GM21529 (cell line): ENCODE measurements around the gene DIP2A.
A peak's percentile ranks its signal among the peaks of the same experiment; 100 is the strongest.
"Not testable (repeated sequence)": the region's sequence is repeated elsewhere in the genome, so short reads cannot be mapped to it uniquely, and the experiment has no call there.

Experiments
- ATAC-seq: cut with Tn5 transposase; IDR thresholded peaks from one replicate; pipeline ENCODE4 v1.9.1; 2021; ENCODE audit not compliant: unreplicated experiment

DIP2A gene

DNA sequence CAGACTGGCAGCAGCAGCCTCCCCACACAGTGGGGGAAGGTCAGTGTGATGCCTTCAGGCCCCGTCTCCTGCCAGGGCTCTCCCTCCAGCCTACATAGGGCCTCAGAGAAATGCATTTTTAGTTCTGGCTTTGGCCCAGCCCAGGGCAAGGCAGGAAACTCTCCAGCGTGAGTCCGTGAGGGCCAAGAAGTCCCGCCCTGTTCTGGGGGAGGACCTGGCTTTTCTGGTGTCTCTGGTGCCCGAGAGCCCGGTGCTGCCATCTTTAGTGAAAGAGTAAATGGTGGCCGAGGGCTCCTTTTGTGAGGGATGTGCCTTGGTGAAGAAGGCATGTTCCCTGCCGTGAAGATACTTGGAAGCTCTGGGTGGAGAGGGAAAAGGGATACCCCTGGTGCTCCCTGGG, 14.8 kb upstream of the DIP2A start:
- ATAC-seq, result no peak

DNA sequence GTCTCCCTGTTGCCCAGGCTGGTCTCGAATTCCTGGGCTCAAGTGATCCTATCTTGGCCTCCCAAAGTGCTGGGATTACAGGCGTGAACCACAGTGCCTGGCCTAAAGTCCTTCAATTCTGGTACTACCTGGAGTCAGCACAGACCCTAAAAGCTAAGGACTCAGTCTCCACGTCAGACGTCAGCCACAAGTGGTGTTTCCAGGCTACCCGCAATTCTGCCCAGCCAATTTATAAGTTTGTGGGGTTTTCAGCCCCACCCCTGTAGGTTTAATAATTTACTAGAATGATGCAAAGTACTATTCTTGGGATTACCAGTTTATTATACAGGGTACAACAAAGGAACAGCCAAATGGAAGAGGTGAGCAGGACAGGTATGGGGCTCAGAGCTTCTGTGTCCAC, 10.6 kb upstream of the DIP2A start:
- no peak for ATAC-seq

DNA sequence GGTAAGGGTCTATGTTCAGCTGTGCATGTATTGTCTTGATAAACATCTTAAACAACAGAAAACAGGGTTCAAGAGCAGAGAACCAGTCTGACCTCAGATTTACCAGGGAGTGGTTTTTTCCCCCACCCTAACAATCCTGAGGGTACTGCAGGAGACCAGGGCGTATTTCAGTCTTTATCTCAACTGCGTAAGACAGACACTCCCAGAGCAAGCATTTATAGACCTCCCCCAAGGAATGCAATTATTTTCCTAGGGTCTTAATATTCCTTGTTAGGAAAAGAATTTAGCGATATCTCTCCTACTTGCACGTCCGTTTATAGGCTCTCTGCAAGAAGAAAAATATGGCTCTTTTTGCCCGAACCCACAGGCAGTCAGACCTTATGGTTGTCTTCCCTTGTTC, 9.8 kb upstream of the DIP2A start:
- not testable (repeated sequence) for ATAC-seq

- no peak for ATAC-seq
Measured at GRCh38 chr21:46452710-46453109, 6.0 kb upstream of the DIP2A start.

- no peak for ATAC-seq
Measured at GRCh38 chr21:46454142-46454541, 4.5 kb upstream of the DIP2A start.

DNA sequence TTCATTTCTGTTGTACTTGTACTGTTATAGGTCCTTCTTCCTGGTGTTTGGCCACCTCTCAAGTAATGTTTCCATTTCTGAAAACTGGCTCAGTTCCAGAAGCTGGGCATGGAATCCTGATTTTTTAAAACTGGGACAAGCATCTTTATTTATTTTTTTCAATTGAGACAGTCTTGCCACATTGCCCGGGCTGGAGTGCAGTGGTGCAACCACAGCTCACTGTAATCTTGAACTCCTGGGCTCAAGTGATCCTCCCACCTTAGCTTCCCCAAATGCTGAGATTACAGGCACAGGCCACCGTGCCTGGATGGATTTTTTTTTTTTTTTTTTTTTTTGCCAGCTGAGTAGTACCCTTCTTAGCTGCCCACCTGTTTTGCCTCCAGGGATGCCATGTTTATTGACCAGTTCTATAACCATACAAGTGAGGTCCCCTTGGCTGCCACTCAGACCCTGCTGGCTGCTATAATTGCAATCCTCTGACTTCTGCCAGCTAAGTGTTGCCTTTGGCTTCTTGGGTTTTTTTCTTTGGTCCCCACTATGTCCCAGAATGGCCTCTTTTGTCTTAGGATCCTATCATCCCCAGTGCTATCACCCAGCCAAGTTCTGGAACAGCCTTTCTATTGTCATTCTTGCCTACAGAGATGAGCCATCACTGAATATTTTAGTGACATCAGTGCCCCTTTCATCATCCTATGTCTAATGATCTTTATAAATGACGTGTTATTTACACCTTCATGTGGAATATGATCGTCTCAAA, 3.9 kb upstream of the DIP2A start:
- ATAC-seq, result no peak

- ATAC-seq, result no peak
Measured at GRCh38 chr21:46455575-46456385, 2.9 kb upstream of the DIP2A start.

DNA sequence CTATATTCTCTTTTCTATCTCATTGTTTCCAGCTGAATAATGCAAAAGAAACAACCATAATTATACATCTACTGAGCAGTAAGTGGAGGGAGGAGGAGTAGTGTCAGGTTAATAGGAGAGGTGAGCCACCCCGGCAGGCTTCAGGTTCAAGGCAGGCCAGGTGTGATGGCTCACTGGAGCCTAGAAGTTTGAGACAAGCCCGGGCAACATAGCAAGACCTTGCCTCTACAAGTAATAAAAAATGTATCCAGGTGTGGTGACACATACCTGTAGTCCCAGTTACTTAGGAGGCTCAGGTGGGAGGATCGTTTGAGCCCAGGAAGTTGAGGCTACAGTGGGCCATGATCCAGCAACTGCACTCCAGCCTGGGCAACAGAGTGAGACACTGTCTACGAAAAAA, 1.9 kb upstream of the DIP2A start:
- no peak for ATAC-seq

DNA sequence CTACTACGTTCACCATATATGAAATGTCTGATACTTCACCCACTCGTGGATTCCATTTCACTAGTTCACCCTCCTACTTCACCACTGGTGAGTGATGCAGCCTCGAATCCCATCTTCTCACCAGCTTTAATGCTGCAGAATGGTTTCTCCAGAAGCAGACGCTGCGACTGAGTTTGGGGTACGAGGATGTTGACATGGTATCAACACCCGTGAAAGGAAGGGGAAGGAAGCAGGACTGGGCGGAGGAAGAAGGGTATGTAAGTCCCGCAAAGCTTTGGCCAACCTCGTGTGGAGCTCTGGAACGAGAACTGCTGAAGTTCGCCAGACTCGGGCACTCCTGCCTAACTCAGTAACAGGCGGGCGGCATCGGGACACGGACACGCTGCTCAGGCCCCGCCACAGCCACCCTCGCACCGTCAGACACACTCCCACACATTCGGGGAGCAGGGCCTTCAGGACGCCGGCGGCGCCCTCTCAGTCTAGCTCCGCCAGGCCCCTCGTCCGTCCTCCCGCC, 833 bp upstream of the DIP2A start:
- ATAC-seq, result peak; percentile 25

GRCh38 chr21:46459024-46459355, 299 bp downstream of the DIP2A start:
- no peak for ATAC-seq

- no peak for ATAC-seq
Measured at GRCh38 chr21:46459356-46460112, 843 bp downstream of the DIP2A start.

GRCh38 chr21:46461909-46462308, 3.2 kb downstream of the DIP2A start:
- no peak for ATAC-seq

- not testable (repeated sequence) for ATAC-seq
Measured at GRCh38 chr21:46465153-46465552, 6.5 kb downstream of the DIP2A start.

DNA sequence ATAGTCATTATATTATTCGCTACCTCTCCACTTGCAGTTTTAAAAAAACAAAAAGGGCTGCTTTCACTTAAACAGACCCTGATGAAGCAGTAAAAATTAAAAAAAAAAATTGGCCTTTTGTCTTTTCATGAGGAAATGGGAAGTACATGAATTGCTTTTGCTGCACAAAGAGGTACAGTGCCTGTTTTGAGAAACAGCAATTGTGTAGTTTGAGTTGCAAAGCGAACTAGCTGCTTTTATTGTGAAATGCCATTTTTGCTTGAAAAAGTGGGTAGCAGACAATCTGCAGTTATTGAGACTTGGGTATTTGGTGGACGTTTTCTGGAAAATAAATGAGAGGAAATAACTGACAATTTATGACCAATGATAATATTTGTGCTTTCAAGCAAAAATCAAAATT, 7.0 kb downstream of the DIP2A start:
- ATAC-seq, result no peak

- no peak for ATAC-seq
Measured at GRCh38 chr21:46468108-46468774, 9.6 kb downstream of the DIP2A start.

- ATAC-seq, result no peak
Measured at GRCh38 chr21:46469275-46469674, 10.6 kb downstream of the DIP2A start.

DNA sequence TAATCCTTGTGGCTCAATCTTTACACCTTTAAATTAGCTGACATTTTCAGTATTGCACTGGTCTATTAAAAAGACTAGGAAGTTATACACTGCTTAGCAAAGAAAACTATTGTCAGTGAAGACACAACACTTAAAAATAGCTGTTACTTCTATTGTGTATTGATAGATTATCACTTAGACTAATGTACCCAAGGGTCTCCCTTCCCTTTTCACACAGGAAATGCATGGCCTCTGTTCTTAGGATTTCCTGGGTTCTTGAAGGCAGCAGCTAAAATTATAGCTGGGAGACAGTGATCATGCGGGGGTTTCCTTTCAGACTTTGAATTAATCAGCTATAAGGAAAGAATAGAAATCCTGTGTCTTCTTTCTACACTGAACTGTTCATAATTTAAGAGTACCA, 12.8 kb downstream of the DIP2A start:
- no peak for ATAC-seq

GRCh38 chr21:46472246-46472645, 13.6 kb downstream of the DIP2A start:
- no peak for ATAC-seq

DNA sequence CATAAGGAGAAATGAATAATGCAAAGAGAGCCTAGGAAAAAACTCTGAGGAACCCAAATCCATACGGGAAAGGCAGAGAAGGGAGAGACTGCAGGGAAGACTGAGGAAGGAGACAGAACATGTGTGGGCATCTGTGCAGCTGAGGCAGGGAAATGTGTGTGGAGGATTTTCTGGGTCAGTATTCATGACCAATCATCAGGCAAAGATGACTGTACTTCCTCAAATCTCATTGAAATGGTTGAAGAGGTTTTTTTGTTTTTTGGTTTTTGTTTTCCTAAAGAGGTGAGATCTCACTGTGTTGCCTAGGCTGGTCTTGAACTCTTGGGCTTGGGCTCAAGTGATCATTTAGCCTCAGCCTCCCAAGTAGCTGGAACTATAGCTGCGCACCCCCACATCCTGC, 15.7 kb downstream of the DIP2A start:
- no peak for ATAC-seq

DNA sequence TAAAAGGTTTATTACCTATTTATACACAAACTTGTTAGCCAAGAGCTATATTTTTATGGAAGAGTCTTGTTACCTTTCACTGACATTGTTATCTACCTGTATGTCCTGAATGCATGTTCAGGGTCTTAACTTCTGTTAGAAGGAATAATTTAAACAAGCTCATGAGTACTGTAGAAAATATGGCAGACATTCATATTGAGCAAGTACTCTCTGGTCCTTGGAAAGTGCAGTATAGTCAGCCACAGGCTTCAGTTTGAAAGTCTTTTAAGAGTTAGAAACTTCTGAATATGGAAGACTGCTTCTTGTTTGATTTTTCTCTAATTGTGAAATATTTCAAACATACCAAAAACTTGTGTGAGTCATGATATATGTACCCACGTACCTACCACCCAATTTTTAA, 16.6 kb downstream of the DIP2A start:
- no peak for ATAC-seq

GRCh38 chr21:46477765-46478164, 19.1 kb downstream of the DIP2A start:
- no peak for ATAC-seq
